A673 (cell line): ENCODE measurements around the gene PHC2.

ENCODE experiments used
- CTCF ChIP-seq: fragments of 300-800, 200-600 bp; sonication (generic); conservative IDR thresholded peaks from 2 replicates; pipeline ENCODE4 v1.5.1; 2017; ENCODE audit warnings: low read depth, mild to moderate bottlenecking, antibody characterized with exemption, low read length, moderate library complexity, mixed read lengths
- EZH2 ChIP-seq: fragments of 200-600 bp; sonication (generic); IDR thresholded peaks from 2 replicates; pipeline ENCODE4 v1.6.1; 2017; ENCODE audit warnings: borderline replicate concordance, low read depth, mild to moderate bottlenecking, mixed read lengths, antibody characterized with exemption, low read length; ENCODE audit not compliant: poor library complexity, severe bottlenecking

GRCh38 chr1:33307494-33307864 lies 123.4 kb downstream of the PHC2 start:
- TF ChIP-seq CTCF, result no peak
- TF ChIP-seq EZH2, result no peak
